ENCODE data around the gene FHAD1.

Gene FHAD1

GRCh38 chr1:15205586-15206346, 41.3 kb upstream of the FHAD1 start:
- TF ChIP-seq, protein P1, sequence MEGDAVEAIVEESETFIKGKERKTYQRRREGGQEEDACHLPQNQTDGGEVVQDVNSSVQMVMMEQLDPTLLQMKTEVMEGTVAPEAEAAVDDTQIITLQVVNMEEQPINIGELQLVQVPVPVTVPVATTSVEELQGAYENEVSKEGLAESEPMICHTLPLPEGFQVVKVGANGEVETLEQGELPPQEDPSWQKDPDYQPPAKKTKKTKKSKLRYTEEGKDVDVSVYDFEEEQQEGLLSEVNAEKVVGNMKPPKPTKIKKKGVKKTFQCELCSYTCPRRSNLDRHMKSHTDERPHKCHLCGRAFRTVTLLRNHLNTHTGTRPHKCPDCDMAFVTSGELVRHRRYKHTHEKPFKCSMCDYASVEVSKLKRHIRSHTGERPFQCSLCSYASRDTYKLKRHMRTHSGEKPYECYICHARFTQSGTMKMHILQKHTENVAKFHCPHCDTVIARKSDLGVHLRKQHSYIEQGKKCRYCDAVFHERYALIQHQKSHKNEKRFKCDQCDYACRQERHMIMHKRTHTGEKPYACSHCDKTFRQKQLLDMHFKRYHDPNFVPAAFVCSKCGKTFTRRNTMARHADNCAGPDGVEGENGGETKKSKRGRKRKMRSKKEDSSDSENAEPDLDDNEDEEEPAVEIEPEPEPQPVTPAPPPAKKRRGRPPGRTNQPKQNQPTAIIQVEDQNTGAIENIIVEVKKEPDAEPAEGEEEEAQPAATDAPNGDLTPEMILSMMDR (IDR thresholded peaks at IDR 0.05; ENCODE audit: borderline replicate concordance, insufficient read depth, low read depth, low read length) = no peak
- no peak overlapping the region for H3K4me3 ChIP-seq (ENCODE audit: low read depth, low read length)

GRCh38 chr1:15206418-15207030, 40.5 kb upstream of the FHAD1 start:
- no peak overlapping the region for H3K4me3 ChIP-seq (ENCODE audit: low read depth, low read length)

DNA sequence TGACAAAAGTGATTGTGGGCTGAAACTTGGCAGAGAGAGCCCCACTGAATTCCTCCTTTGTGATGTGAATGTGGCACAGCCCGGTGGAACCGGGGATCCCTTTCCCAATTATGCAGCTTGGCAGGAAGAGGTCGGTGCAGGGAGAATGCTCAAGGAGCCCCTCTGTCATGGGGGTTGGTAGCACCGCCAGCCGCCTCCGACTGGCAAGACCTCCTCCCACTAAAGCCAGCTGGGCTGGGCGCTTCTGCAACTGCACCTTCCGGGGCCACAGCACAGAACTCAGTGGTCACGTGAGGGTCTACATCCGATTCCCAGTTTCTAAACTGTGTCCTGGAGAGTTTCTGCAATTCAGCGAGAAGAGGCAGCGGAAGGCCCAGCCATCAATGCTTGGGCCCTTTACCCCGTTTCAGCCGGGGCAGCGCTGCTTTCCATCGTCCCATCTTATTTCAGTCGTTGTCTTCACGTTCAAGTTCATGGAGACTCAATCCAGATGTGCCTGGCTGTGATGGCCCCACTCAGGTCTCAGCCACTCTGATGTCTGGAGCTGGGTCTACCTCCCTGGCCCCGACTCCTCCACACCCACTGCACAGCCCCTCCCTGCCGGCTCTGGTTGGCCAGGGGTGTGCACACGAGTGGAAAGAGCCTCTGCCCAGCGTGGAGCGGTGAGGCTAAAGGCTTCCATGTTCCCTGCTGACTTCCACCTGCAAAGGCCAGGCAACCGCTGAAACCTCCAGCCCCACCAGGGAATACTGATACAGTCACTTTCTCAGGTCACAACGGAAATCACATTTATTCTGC, 39.8 kb upstream of the FHAD1 start:
- TF ChIP-seq, protein P1 (IDR thresholded peaks at IDR 0.05; ENCODE audit: borderline replicate concordance, insufficient read depth, low read depth, low read length) = no peak
- no peak overlapping the region for H3K4me3 ChIP-seq (ENCODE audit: low read depth, low read length)

More at GRCh38 chr1:15206418-15207030, 40.5 kb upstream of the FHAD1 start:
- TF ChIP-seq, protein P1 (IDR thresholded peaks at IDR 0.05; ENCODE audit: borderline replicate concordance, insufficient read depth, low read depth, low read length) = no peak

DNA sequence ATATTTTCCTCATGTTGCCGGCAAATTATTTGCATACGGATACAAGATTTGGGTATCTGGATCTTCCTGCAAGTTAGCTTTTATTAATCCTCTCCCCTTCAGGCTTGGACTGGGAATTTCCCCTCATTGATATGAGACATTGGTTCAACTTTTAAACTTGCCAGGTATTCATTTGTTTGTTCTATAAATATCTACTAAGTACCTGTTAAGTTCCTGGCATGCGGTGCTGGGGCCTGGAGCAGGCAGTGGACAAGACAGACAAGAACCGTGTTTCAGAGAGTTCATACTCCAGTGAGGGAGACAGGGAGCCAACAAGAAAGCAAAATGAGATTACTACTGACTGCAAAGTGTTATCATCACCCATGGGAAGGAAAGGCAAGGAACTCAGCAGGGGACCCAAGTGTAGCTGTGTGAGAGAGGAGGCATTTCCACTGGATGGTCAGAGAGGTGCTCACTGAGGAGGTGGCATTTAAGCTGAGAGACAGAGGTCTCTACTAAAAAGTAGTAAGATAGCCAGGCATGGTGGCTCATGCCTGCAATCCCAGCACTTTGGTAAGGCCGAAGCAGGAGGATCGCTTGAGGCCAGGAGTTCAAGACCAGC, 39.1 kb upstream of the FHAD1 start:
- TF ChIP-seq, protein P1 (IDR thresholded peaks at IDR 0.05; ENCODE audit: borderline replicate concordance, insufficient read depth, low read depth, low read length) = no peak
- no peak overlapping the region for H3K4me3 ChIP-seq (ENCODE audit: low read depth, low read length)

DNA sequence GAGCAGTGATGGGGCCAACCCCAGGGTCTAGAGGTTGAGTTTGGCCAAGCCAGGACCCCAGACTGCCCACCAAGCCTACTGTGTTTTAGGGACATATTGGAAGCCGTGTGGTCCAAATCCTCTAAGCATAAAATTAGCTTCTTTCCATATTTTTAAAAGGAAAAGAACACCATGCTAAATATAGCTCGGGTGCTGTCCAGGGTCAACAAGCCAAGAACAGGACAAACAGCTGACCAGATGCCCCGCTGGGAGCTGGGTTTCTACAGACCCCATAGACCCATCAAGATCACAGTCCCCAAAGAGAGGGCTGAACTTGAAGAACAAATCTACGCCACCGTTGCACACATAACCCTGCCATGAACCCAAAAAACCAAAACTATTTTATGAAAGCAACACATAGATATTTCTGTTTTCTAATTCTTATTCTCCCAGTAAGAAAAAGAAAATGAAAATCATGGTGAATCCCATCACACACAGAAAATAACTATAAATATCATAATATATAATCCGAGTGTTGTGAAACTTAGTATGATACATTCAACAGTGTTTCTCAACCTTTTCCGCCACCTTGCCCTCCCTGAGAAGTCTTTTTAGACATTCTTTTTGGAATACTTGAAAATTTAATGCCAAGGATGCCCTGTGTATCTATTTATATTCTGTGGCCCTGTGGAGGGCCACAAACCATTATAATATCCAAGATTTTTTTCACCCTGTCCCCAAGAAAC, 36.2 kb upstream of the FHAD1 start:
- TF ChIP-seq, protein P1 (IDR thresholded peaks at IDR 0.05; ENCODE audit: borderline replicate concordance, insufficient read depth, low read depth, low read length) = no peak
- no peak overlapping the region for H3K4me3 ChIP-seq (ENCODE audit: low read depth, low read length)

DNA sequence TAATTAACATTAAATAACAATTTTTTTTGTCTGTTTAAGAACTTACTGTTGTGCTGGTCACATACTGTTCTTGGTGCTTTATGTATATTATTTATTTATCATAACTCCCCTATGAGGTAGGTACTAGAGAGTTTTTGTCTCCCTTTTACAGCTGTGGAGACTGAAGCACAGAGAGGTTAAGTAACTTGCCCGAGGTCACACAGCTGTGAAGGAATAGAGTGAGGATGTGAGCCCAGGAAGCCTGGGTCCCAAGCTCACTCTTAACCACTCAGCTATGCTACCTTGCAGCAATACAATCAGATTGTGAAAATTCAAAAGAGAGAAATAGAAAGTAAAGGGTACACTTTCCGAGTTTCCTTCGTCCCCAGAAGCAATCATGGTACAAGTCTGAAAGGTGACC, 35.6 kb upstream of the FHAD1 start:
- H3K4me3 ChIP-seq (ENCODE audit: low read depth, low read length) = no peak overlapping the region
- TF ChIP-seq, protein P1 (IDR thresholded peaks at IDR 0.05; ENCODE audit: borderline replicate concordance, insufficient read depth, low read depth, low read length) = no peak

All from GM12875 (cell line).